Aorta (tissue), 5 donors: ENCODE measurements around the gene SERPINH1. TPM values are rescaled to one million over a fixed set of nuclear protein-coding genes. Genes with fewer than 3 reads are reported as not detected.

Experiments used
- ATAC-seq: fragments of 200-7000 bp; cut with Tn5 transposase; one replicate; pipeline ENCODE4 v1.9.1; 2022; ENCODE audit warnings: moderate library complexity; ENCODE audit not compliant: low FRiP score
- DNase-seq, 2 donors: peaks; one replicate each; pipeline ENCODE4 v3.0.0-alpha.2; 2020
- H3K27ac ChIP-seq, 2 donors: one replicate each; pipeline ENCODE4 v1.5.1; 2013; ENCODE audit warnings: low read length in 2 of 2, mild to moderate bottlenecking in 2 of 2, moderate library complexity in 2 of 2, control low read depth in 1 of 2, inconsistent platforms in 1 of 2, low read depth in 1 of 2
- H3K27me3 ChIP-seq, 2 donors: one replicate each; pipeline ENCODE4 v1.6.1; 2013; ENCODE audit warnings: control low read depth in 1 of 2, low read length in 1 of 2, mild to moderate bottlenecking in 1 of 2, moderate library complexity in 1 of 2; ENCODE audit not compliant: insufficient read depth in 2 of 2, control insufficient read depth in 1 of 2
- H3K36me3 ChIP-seq, 2 donors: one replicate each; pipeline ENCODE4 v1.6.1; 2013; ENCODE audit warnings: control low read depth in 1 of 2, low read length in 1 of 2, mild to moderate bottlenecking in 1 of 2; ENCODE audit not compliant: insufficient read depth in 2 of 2, control insufficient read depth in 1 of 2
- H3K4me1 ChIP-seq, 2 donors: one replicate each; pipeline ENCODE4 v1.6.1; 2013; ENCODE audit warnings: low read length in 2 of 2, control low read depth in 1 of 2, mild to moderate bottlenecking in 1 of 2, moderate library complexity in 1 of 2; ENCODE audit not compliant: insufficient read depth in 2 of 2, control insufficient read depth in 1 of 2
- H3K4me3 ChIP-seq, 2 donors: one replicate each; pipeline ENCODE4 v1.5.1; 2013; ENCODE audit warnings: low read length in 2 of 2, control low read depth in 1 of 2, mild to moderate bottlenecking in 1 of 2
- H3K9me3 ChIP-seq: one replicate; pipeline ENCODE4 v1.6.1; 2013; ENCODE audit warnings: mild to moderate bottlenecking, low read length; ENCODE audit not compliant: control insufficient read depth
- WGBS, 2 donors: extraction: QIAGEN DNeasy Blood & Tissue Kit; methylation state at CpG; one replicate each; pipeline ENCODE4 v1.1.7; 2013; 5-methylcytosine and 5-hydroxymethylcytosine counted together
- intact Hi-C, 2 donors: fragments of 100-400 bp; cut with DNase I; formaldehyde crosslinking; loops; one replicate each; pipeline versions ENCODE4 v1.14.2 to v1.15.0; 2022
- polyA plus RNA-seq, 2 donors: library from polyadenylated mRNA; stranded (reverse); fragments of 200-250 nt; gene quantifications; one replicate each; pipeline ENCODE4 v1.2.3, GENCODE V29; 2013
- total RNA-seq, 2 donors: library from RNA; stranded (reverse); fragmentation: NEBNext Ultra II Directional; extraction: Animal tissue kit (Norgen Biotek cat#: 25700); gene quantifications; one replicate each; pipeline ENCODE4 v1.2.1, GENCODE V29; 2021
- donor health status: healthy with polysubstance abuse.
- donor health status: Bipolar disorder and iron deficiency.
- donor health status: DM: no; HTN: no; CAD: no.
- donor health status: DM: no; HTN: no; CAD: no.
- donor health status: DM: yes; HTN: yes; CAD: no.

Gene SERPINH1
- total and polyA plus RNA-seq, 4 donors, result 59.4 to 256 (median 159) TPM

DNA sequence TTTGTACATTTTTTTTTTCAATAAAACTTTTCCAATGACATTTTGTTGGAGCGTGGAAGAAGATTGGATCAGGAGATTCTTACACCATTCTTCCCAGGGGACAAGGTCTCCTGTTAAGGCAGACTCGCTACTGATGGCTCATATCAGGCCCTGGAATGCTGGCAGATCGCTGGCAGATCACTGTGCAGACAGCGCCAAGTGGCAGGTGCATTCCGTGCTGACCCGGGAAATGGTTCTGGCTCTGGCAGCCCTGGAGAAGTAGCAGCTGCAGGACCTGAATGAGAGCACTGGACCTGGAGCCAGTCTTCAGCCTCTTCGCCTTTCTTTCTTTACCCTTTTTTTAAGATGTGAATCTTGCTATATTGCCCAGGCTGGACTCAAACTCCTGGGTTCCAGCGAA is 10.7 kb downstream of the SERPINH1 start:
- no peak overlapping the region for H3K27ac ChIP-seq
- no peak for DNase-seq
- peaks cover 2 to 26% of the 10 kb centered on the region in 2 donors for H3K36me3 ChIP-seq
- ATAC-seq, result no peak
- no peaks in the 10 kb centered on the region for H3K27me3 ChIP-seq
- intact Hi-C loops, result no loop called here
- 48 to 50% methylated on average over 8 of the region's 8 CpGs for WGBS, 2 donors
- no peaks in the 10 kb centered on the region for H3K9me3 ChIP-seq
- H3K4me1 ChIP-seq, result no peaks in the 10 kb centered on the region
- no peak overlapping the region for H3K4me3 ChIP-seq

DNA sequence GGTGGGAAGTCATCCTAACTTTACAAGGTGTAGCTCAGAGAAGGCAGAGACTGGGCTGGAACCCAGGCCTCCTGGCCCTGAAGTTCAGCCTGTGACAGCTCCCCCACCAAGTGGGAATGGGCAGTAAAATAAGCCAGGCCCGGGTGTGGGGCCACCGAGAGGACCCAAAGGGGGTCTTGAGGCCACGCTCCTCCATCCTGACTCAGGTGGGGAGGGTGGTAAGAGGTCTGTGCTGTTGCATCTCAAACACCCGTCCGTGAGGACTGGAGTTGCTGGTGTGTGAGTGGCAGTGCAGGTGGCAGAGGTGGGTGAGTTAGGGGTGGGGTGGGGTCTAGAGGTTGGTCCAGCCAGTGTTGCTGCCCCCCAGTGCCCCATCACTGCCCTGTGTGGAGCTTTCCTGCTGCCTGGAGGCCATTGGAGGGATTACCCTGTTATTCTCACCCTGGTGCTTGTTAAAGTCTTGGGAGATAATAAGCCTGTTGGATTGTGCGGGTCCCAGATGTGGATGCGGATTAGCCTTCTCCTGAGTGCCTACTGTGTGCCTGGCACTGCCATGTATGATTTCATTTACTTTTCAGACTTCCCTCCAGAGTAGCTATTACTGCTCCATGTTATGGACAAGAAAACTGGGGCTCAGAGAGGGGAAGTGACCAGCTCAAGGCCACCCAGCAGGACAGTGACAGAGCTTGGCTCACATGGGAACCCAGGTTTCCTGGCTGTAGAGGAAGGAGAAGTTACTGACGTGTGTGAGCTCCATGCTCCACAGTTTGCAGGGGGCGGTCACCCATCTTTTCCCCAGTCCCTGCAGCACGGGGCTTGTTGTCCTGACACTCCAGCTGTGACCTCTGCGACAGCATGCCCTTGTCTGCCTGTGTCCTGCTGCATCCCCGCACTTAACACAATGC is 12.9 kb downstream of the SERPINH1 start:
- WGBS, 2 donors, result 62 to 63% methylated on average over 12 of the region's 12 CpGs
- no peak for ATAC-seq
- no peak overlapping the region for H3K27ac ChIP-seq
- intact Hi-C loops, result loop anchor here in 1 of 2 donors (2.0 kb wide), 1 partner anchor 26 kb away; no protein-coding TSS in a partner anchor
- no peak overlapping the region for H3K4me3 ChIP-seq
- no peaks in the 10 kb centered on the region for H3K4me1 ChIP-seq
- no peaks in the 10 kb centered on the region for H3K9me3 ChIP-seq
- H3K36me3 ChIP-seq, result peaks cover 2 to 17% of the 10 kb centered on the region in 2 donors
- H3K27me3 ChIP-seq, result no peaks in the 10 kb centered on the region
- no peak for DNase-seq

DNA sequence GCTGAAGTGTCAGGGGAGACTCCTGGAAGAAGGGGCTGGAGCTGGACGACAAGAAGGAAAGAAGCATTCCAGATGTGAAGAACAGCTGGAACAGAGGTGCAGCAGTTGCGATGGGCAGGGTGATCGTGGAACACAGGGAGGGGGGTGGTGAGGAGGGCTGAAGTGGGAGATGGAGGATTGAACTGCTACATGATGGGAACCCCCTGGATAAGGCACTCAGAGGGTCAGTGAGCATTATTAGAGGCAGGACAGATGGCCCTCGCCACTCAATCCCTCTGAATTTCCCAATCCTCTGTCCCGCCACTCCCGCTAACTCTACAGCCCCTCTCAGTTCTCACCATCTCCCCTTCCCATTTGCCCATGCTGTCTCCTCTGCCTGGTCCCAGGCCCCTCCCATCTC is 14.0 kb downstream of the SERPINH1 start:
- 77 to 80% methylated on average over 6 of the region's 6 CpGs for WGBS, 2 donors
- H3K27ac ChIP-seq, result no peak overlapping the region
- H3K4me3 ChIP-seq, result no peak overlapping the region
- H3K9me3 ChIP-seq, result no peaks in the 10 kb centered on the region
- H3K27me3 ChIP-seq, result no peaks in the 10 kb centered on the region
- DNase-seq (no peak), ATAC-seq (no peak)
- intact Hi-C loops, result loop anchor here in 1 of 2 donors (2.0 kb wide), 1 partner anchor 29 kb away; no protein-coding TSS in a partner anchor
- H3K4me1 ChIP-seq, result no peaks in the 10 kb centered on the region
- H3K36me3 ChIP-seq, result peaks cover 2 to 12% of the 10 kb centered on the region in 2 donors

DNA sequence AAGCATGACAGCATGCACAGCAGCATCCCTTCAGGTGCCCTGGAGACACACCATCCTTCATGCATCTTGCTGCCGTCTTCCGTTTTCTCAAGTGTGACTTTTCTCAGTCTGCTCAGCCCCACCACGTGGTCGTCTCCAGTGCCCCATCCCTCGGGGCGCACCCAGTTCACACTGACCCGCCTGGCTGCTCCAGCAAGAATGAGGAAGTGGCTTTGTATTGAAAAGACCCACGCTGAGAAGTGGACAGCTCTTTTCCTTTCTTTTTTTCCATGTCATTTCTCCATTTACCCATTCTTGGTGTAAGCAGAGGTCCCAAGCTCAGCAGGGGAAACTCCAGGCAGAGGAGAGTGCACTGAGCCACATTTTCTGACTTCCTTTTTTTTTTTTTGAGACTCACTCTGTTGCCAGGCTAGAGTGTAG is 14.5 kb downstream of the SERPINH1 start:
- ATAC-seq, result peak; percentile 55
- 5 to 10% methylated on average over 8 of the region's 8 CpGs for WGBS, 2 donors
- Histone ChIP-seq H3K36me3 (peaks cover 2 to 11% of the 10 kb centered on the region in 2 donors), H3K4me3 (no peak overlapping the region), H3K27ac (no peak overlapping the region), H3K27me3 (no peaks in the 10 kb centered on the region), H3K9me3 (no peaks in the 10 kb centered on the region), H3K4me1 (no peaks in the 10 kb centered on the region)
- intact Hi-C loops, result loop anchor here in 1 of 2 donors (2.0 kb wide), 1 partner anchor 30 kb away; no protein-coding TSS in a partner anchor
- DNase-seq, result peak; percentile 85 to 90

DNA sequence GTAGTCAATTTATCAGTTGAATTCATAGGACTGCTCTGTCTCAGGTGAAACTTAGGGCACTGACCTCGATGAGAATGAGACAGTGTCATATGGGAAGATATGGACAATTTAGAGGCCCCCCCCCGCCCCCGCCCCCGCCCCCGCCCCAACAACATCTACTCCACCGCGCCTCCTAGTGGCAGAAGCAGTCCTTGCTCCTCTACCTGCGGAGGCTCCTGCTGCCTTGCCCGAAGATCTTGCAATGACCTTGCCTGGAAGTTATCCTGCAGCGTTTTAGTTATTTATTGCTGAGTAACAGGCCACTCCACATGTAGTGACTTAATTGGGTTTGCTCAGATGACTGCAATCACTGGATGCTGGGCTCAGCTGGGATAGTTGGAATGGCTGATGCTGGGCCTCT is 15.2 kb downstream of the SERPINH1 start:
- Histone ChIP-seq H3K27ac (no peak overlapping the region), H3K36me3 (peaks cover 2 to 5% of the 10 kb centered on the region in 2 donors), H3K9me3 (no peaks in the 10 kb centered on the region), H3K4me1 (no peaks in the 10 kb centered on the region), H3K27me3 (no peaks in the 10 kb centered on the region), H3K4me3 (no peak overlapping the region)
- ATAC-seq (no peak), DNase-seq (peak; percentile 58 to 89)
- intact Hi-C loops, result loop anchor here in 1 of 2 donors (2.0 kb wide), 1 partner anchor 30 kb away; no protein-coding TSS in a partner anchor
- 9 to 12% methylated on average over 10 of the region's 10 CpGs for WGBS, 2 donors

DNA sequence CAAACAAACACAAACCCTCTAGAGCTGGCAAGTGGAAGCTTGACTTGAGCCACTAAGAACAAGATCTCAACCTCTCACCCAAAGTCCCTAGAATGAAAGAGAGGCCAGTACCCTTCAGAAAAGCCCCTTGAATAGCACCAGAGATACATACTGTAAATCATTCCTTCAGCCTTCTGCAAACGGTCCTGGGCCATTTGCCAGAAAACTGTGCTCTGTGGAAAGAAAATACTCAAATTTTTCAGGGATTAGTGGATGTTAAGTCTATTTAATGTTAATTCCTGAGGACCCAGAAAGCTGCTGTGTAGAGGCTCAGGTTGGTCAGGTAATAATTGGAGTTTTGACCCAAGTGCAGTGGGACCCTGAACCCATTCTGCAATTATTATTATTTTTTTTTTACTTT is 16.9 kb downstream of the SERPINH1 start:
- no peaks in the 10 kb centered on the region for H3K36me3 ChIP-seq
- no peaks in the 10 kb centered on the region for H3K9me3 ChIP-seq
- no peak for DNase-seq
- no peak for ATAC-seq
- no peaks in the 10 kb centered on the region for H3K4me1 ChIP-seq
- no peak overlapping the region for H3K4me3 ChIP-seq
- intact Hi-C loops, result no loop called here
- H3K27me3 ChIP-seq, result no peaks in the 10 kb centered on the region
- WGBS, 2 donors, result 3 to 9% methylated on average over 1 of the region's 1 CpG
- H3K27ac ChIP-seq, result no peak overlapping the region

DNA sequence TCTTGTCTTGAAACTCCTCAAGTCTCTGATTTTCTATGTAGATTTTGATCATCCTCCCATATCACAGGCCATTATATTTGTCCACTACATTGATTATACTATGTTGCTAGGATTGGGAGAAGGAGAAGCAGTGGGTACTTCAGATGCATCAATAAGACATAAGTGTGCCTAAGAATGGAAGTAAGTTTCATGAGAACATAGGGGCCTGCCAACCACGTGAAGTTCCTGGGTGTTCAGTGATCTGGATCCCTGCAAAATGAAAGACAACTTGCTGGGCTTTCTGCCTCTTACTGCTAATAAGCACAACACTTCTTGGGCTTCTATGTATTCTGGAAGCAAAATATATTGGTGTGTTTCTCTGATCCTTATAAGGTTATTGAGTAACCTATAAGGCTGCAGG is 17.8 kb downstream of the SERPINH1 start:
- 68 to 83% methylated on average over 1 of the region's 1 CpG for WGBS, 2 donors
- no peaks in the 10 kb centered on the region for H3K27me3 ChIP-seq

DNA sequence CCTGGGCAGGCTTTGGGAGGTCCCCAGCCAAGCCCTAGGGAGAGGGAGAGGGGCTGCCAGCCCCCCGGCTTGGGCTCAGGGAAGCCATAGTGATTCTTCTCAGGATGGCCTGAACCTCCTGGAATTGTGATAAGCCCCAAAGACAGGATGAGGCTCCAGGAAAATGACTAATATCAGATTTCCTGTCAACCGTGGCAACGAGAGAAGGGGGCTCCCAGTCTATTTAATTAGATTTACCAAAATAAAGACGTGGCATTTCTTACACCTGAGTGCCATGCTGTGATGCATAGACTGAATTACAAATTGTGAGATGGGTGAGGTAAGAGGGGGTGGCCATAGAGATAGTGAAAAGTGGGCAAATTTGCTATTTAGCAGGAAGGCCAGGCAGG is 20.4 kb downstream of the SERPINH1 start:
- 50 to 52% methylated on average over 4 of the region's 4 CpGs for WGBS, 2 donors
- intact Hi-C loops, result loop anchor here in 1 of 2 donors (5.0 kb wide), 1 partner anchor 85 kb away; the partner anchor contains the start of gene MAP6
- H3K4me3 ChIP-seq, result no peak overlapping the region
- no peak overlapping the region for H3K27ac ChIP-seq
- no peaks in the 10 kb centered on the region for H3K36me3 ChIP-seq
- no peaks in the 10 kb centered on the region for H3K4me1 ChIP-seq
- no peaks in the 10 kb centered on the region for H3K9me3 ChIP-seq
- no peaks in the 10 kb centered on the region for H3K27me3 ChIP-seq
- DNase-seq (no peak), ATAC-seq (no peak)

More for the DNA sequence above, 17.8 kb downstream of the SERPINH1 start:
- Histone ChIP-seq H3K4me3 (no peak overlapping the region), H3K27ac (no peak overlapping the region), H3K9me3 (no peaks in the 10 kb centered on the region), H3K4me1 (no peaks in the 10 kb centered on the region), H3K36me3 (no peaks in the 10 kb centered on the region)
- DNase-seq, result no peak
- ATAC-seq, result no peak
- intact Hi-C loops, result loop anchor here in 1 of 2 donors (5.0 kb wide), 1 partner anchor 87 kb away; the partner anchor contains the start of gene MAP6
